Mucosa of gallbladder (tissue), 1 donor: ENCODE results near the gene FBXO45. TPM values are rescaled to one million over a fixed set of nuclear protein-coding genes. Genes with fewer than 3 reads are reported as not detected.
"Not testable (repeated sequence)": the region's sequence is repeated elsewhere in the genome, so short reads cannot be mapped to it uniquely, and the experiment has no call there.

Experiments
- DNase-seq: peaks from one replicate; pipeline ENCODE4 v3.0.0-alpha.2; 2020; ENCODE audit warnings: low spot score
- total RNA-seq: library from RNA; stranded (reverse); gene quantifications from one replicate; pipeline ENCODE4 v1.2.1, GENCODE V29; 2021
- donor health status: DM: no; HTN: no; CAD: no.

Gene FBXO45
- total RNA-seq = 7.5 TPM

GRCh38 chr3:196568246-196569002 lies at the start of gene FBXO45, which contains the start of gene WDR53:
Gene FBXO45, plus strand, starts transcription at chr3:196568660. Its CDS starts 325 bp downstream, at chr3:196568985.
Gene WDR53, minus strand, starts transcription at chr3:196568554. Its CDS starts 7,079 bp downstream, at chr3:196561475.
- peak; percentile 95 for DNase-seq

GRCh38 chr3:196518966-196519717 lies 49.3 kb upstream of the FBXO45 start:
- DNase-seq = peak; percentile 51

- no peak for DNase-seq
Observed at GRCh38 chr3:196519718-196520082, 48.8 kb upstream of the FBXO45 start.

GRCh38 chr3:196521291-196521690 lies 47.2 kb upstream of the FBXO45 start:
- not testable (repeated sequence) for DNase-seq

DNA sequence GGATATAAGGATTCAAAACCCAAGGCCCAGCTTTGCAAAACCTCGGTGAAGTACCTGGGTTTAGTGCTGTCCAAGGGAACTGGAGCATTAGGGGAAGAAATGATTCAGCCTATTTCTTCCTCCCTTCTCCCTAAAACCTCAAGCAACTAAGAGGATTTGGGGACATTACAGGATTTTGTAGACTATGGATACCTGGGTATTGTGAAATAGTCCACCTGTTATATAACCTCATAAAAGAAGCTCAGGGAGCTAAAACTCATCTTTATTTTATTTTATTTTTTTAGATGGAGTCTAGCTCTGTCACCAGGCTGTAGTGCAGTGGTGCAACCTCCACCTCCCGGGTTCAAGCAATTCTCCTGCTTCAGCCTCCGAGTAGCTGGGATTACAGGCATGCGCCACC lies 44.6 kb upstream of the FBXO45 start:
- no peak for DNase-seq

DNA sequence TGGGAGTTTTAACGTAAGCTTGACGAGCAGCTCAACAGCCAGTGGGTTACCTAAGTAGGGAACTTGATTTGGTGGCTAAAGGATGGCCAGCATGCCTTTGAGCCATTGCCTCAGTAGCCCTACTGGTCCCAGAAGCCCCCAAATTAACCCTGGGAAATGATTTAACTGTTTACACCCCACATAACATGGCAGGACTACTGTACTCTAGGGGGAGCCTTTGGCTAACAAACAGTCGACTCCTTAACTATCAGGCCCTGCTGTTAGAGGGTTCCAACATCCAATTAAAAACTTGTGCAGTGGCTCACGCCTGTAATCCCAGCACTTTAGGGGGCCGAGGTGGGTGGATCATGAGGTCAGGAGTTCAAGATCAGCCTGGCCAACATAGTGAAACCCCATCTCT lies 43.9 kb upstream of the FBXO45 start:
- no peak for DNase-seq

- no peak for DNase-seq
Observed at GRCh38 chr3:196525141-196525540, 43.3 kb upstream of the FBXO45 start.

DNA sequence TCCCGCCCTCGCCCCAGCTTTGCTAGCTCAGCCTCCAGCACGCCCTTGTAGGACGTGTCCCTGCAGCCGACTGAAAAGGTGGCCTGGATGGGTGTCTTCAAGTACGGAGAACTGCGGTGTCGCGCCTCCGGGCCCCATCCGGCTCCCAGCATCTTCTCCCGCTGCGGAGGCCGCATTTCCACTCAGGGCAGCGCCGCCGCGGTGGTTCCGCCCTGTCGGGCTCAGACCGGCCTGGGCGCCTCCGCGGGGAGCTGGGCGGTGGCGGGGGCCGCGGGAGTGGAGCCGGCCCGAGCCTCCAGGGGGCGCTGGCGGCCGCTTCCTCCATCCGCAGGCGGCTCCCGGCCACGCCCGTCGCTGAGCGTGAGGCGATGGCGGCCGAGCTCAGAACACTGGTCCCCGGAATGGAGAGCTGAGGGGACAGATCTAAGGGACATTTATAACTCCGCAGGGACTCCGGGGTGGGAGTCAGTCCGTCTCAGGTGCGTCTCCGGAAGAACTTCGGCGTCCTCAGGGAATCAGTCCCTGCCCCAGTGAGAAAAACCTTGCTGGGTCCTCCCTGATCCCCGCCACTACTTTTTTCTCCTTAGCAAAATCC lies 39.7 kb upstream of the FBXO45 start:
- DNase-seq = peak; percentile 77

DNA sequence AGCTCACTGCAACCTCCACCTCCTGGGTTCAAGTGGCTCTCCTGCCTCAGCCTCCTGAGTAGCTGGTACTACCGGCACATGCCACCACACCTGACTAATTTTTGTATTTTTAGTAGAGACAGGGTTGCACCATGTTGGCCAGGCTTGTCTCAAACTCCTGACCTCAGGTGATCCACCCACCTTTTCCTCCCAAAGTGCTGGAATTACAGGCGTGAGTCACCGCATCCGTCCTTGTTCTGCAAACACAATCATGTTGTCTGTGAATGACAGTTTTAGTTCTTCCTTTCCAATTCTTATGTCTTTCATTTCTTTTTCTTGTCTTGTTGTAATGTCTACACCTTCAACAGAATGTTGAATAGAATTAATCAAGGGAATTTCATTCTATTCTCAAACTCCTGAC lies 37.0 kb upstream of the FBXO45 start:
- no peak for DNase-seq

DNA sequence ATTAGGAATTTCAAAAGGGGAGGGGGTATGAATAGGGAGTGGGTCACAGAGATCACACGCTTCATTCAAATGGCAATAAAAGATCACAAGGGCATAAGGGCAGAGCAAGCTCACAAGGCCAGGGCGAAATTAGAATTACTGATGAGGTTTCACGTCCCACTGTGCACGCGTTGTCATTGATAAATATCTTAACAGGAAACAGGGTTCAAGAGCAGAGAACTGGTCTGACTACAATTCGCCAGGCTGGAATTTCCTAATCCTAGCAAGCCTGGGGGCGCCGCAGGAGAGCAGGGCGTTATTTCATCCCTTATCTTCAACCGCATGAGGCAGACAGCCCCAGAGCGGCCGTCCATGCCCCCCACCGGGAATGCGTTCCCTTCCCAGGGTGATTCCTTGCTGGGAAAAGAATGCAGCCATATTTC lies 35.2 kb upstream of the FBXO45 start:
- no peak for DNase-seq

DNA sequence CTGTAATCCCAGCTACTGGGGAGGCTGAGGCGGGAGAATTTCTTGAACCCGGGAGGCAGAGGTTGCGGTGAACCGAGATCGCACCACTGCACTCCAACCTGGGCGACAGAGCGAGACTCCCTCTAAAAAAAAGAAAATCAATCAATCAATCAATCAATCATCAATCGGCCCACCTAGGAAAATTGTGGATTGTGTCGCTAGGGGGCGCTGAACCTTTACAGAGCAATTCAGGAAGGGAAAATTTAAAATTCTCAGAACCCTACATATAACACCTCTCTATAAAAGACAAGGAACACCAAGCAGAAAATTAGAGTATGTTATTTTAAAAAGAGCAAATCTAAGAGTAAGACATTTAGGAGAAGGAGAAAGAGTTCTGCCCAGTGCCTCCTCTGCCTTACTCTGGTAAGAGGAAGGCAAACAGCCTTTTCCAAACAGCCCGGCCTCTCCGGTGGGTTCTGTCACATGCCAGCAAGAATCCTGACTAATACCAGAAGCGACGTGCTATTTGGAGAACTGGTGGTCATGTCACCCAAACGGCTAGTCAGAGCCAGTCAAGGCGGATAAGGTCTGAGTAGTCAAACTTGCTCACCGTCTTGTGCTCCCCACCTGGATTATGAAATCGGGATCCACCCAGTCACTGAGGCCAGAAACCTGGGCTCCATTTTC lies 31.0 kb upstream of the FBXO45 start:
- DNase-seq = peak; percentile 20

GRCh38 chr3:196541684-196542445 lies 26.6 kb upstream of the FBXO45 start:
- DNase-seq = no peak

- no peak for DNase-seq
Observed at GRCh38 chr3:196544491-196544992, 23.9 kb upstream of the FBXO45 start.

DNA sequence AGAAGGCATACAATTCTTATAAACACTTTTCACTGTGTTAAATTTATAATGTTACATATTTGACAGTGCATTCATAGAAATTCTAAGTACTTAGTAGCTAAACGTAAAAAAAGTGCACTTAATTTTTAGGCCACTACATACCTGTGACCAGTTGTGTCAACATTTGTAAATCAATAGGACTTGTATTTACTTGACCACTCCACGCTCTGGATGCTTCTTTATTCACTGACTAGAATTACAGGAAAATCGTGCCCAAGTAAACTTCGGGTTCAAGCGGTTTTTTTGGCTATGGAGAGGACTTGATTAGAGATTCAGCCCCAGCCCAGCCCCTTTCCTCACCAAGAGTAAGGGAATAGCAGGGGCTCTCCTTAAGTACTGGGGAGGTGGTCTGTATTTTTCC lies 21.9 kb upstream of the FBXO45 start:
- DNase-seq = no peak

DNA sequence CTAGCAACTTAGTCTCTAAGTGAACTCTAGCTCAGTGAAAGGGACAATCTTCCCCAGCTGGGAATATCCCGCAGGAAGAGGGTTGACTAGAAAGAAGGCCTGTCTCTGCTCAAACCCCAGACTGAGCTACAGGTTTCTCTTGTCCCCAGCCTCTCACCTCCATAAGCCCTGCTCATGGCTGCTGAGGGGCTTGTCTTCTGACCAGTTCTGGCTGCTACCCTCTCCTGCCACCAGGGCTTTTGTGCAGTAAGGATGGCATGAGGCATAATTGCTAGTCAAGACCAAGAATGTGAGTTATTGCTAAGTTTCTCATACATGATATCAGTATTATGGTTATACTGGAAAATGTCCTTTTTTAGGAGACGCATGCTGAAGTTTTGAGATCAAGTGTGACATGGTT lies 21.4 kb upstream of the FBXO45 start:
- no peak for DNase-seq

GRCh38 chr3:196549312-196549711 lies 19.1 kb upstream of the FBXO45 start:
- DNase-seq = not testable (repeated sequence)

DNA sequence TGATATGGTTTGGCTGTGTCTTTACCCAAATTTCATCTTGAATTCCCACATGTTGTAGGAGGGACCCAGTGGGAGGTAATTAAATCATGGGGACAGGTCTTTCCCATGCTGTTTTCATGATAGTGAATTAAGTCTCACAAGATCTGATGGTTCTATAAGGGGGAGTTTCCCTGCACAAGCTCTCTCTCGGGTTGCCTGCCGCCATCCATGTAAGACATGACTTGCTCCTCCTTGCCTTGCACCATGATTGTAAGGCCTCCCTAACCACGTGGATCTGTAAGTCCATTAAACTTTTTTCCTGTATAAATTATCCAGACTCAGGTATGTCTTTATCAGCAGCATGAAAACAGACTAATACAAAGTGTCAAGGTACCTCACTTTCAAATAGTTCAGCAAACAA lies 18.3 kb upstream of the FBXO45 start:
- DNase-seq = not testable (repeated sequence)

DNA sequence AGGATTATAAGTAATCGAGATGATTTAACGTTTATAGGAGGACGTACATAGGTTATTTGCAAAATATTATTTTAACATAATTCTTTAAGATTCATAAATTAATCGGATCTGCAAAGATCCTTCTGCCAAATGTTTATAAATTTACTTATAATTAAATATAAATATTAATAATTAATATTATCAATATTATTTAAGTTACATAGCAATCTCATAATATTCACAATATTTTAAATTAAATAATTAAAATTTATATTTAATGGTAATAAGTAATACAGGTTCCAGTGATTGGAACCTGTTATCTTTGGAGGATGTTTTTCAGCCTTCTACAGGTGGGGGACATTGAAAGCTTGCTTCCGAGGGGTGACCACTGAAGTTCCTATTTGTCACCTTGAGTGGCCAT lies 16.2 kb upstream of the FBXO45 start:
- DNase-seq = no peak

- DNase-seq = no peak
Observed at GRCh38 chr3:196553551-196553950, 14.9 kb upstream of the FBXO45 start.

- DNase-seq = no peak
Observed at GRCh38 chr3:196554205-196554604, 14.3 kb upstream of the FBXO45 start.

DNA sequence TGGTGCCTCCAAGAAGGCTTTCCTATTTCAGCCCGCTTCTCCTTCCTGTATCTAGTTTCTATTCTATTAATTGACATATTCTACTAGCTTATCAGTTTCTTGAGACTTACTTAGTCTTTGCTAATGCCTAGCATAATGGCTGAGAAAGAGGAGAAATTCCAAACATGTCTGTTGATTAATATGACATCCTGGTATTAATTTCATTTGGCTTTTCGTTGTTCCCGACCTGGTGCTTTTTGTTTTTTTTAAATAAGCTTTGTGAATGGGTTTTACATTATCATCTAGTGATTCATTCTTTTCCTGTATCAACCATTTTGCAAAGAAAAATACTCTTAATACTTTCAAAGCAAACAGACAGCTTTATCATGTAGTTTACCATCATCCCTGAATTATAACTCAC lies 13.2 kb upstream of the FBXO45 start:
- DNase-seq = no peak
